Neural crest cell (in vitro differentiated cells): ENCODE results near the gene CHRM5. TPM values are rescaled to one million over a fixed set of nuclear protein-coding genes. Genes with fewer than 3 reads are reported as not detected.
"Not testable (repeated sequence)": the region's sequence is repeated elsewhere in the genome, so short reads cannot be mapped to it uniquely, and the experiment has no call there.

Experiments
- DNase-seq: peaks from one replicate; pipeline ENCODE4 v3.0.0; 2021; ENCODE audit warnings: low read depth, mixed read lengths, low spot score
- H3K27ac Mint-ChIP-seq: one replicate; pipeline ENCODE4 v1.8.0; 2021; ENCODE audit warnings: mild to moderate bottlenecking, mixed read lengths; ENCODE audit not compliant: unreplicated experiment
- H3K27me3 Mint-ChIP-seq: 2 replicates; pipeline ENCODE4 v1.8.0; 2021; ENCODE audit warnings: low read depth, mild to moderate bottlenecking, mixed read lengths
- H3K36me3 Mint-ChIP-seq: 2 replicates; pipeline ENCODE4 v1.8.0; 2021; ENCODE audit warnings: low read depth, mild to moderate bottlenecking, mixed read lengths
- H3K4me1 Mint-ChIP-seq: 2 replicates; pipeline ENCODE4 v1.8.0; 2021; ENCODE audit warnings: mixed read lengths
- H3K4me3 Mint-ChIP-seq: one replicate; pipeline ENCODE4 v1.8.0; 2021; ENCODE audit warnings: mild to moderate bottlenecking, mixed read lengths
- H3K9me3 Mint-ChIP-seq: 2 replicates; pipeline ENCODE4 v1.8.0; 2021; ENCODE audit warnings: mixed read lengths
- total RNA-seq: library from RNA; stranded (reverse); gene quantifications from 2 replicates; pipeline ENCODE4 v1.2.1, GENCODE V29; 2021
- TF ChIP-seq, protein P1 (sequence below): fragments of 200-600 bp; sonication (generic); conservative IDR thresholded peaks from 2 replicates; pipeline ENCODE4 v1.5.0; 2021; ENCODE audit warnings: antibody characterized with exemption, mild to moderate bottlenecking

Gene CHRM5
- total RNA-seq, 1 donor from 2014 or later, result not detected

GRCh38 chr15:33987444-33987843, 19.1 kb downstream of the CHRM5 start:
- DNase-seq, result no peak
- Mint-ChIP-seq H3K9me3 (no peaks in the 10 kb centered on the region), H3K36me3 (peaks cover 3% of the 10 kb centered on the region), H3K4me3 (no peak overlapping the region), H3K27me3 (no peaks in the 10 kb centered on the region), H3K4me1 (peaks cover 38% of the 10 kb centered on the region), H3K27ac (no peak overlapping the region)
- TF ChIP-seq, protein P1, sequence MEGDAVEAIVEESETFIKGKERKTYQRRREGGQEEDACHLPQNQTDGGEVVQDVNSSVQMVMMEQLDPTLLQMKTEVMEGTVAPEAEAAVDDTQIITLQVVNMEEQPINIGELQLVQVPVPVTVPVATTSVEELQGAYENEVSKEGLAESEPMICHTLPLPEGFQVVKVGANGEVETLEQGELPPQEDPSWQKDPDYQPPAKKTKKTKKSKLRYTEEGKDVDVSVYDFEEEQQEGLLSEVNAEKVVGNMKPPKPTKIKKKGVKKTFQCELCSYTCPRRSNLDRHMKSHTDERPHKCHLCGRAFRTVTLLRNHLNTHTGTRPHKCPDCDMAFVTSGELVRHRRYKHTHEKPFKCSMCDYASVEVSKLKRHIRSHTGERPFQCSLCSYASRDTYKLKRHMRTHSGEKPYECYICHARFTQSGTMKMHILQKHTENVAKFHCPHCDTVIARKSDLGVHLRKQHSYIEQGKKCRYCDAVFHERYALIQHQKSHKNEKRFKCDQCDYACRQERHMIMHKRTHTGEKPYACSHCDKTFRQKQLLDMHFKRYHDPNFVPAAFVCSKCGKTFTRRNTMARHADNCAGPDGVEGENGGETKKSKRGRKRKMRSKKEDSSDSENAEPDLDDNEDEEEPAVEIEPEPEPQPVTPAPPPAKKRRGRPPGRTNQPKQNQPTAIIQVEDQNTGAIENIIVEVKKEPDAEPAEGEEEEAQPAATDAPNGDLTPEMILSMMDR, result no peak

DNA sequence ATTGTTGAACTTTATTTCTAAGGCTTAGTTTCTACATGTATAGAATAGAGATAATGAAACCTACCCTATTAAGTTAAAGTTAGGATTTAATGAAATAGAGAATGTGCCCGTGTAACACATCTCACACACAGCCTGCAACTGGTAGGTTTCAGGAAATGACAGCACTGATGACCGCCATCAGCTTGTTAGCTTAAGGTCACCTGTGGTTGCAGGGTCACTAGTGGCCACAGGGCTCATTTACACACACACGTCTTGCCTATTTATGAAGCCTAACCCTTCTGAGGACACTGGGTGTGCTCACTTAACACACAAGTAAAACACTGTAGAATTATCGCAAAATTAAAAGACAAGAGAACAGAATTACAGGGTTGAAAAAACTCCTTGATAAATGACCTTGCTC, 20.1 kb downstream of the CHRM5 start:
- no peak for DNase-seq
- peaks cover 3% of the 10 kb centered on the region for H3K36me3 Mint-ChIP-seq
- no peak overlapping the region for H3K27ac Mint-ChIP-seq
- no peaks in the 10 kb centered on the region for H3K9me3 Mint-ChIP-seq
- H3K4me3 Mint-ChIP-seq, result no peak overlapping the region
- peaks cover 31% of the 10 kb centered on the region for H3K4me1 Mint-ChIP-seq
- no peaks in the 10 kb centered on the region for H3K27me3 Mint-ChIP-seq
- TF ChIP-seq, protein P1, result no peak

GRCh38 chr15:33994005-33994615, 25.8 kb downstream of the CHRM5 start:
- DNase-seq, result peak; percentile 18
- no peak overlapping the region for H3K27ac Mint-ChIP-seq
- peaks cover 3% of the 10 kb centered on the region for H3K36me3 Mint-ChIP-seq
- H3K4me3 Mint-ChIP-seq, result no peak overlapping the region
- TF ChIP-seq, protein P1, result peak; percentile 64
- H3K9me3 Mint-ChIP-seq, result no peaks in the 10 kb centered on the region
- no peaks in the 10 kb centered on the region for H3K4me1 Mint-ChIP-seq
- H3K27me3 Mint-ChIP-seq, result no peaks in the 10 kb centered on the region

- H3K36me3 Mint-ChIP-seq, H3K4me3 Mint-ChIP-seq, H3K9me3 Mint-ChIP-seq, H3K27me3 Mint-ChIP-seq, H3K27ac Mint-ChIP-seq, H3K4me1 Mint-ChIP-seq, DNase-seq: not testable (repeated sequence)
Measured at GRCh38 chr15:33995666-33996065, 27.4 kb downstream of the CHRM5 start.

- TF ChIP-seq, protein P1, result no peak
- H3K9me3 Mint-ChIP-seq, result no peaks in the 10 kb centered on the region
- H3K4me1 Mint-ChIP-seq, result no peaks in the 10 kb centered on the region
- no peak overlapping the region for H3K27ac Mint-ChIP-seq
- H3K4me3 Mint-ChIP-seq, result no peak overlapping the region
- H3K27me3 Mint-ChIP-seq, result no peaks in the 10 kb centered on the region
- no peak for DNase-seq
- no peaks in the 10 kb centered on the region for H3K36me3 Mint-ChIP-seq
Measured at GRCh38 chr15:34001536-34001935, 33.2 kb downstream of the CHRM5 start.

GRCh38 chr15:34006381-34006780, 38.1 kb downstream of the CHRM5 start:
- H3K4me1 Mint-ChIP-seq, result no peaks in the 10 kb centered on the region
- H3K27me3 Mint-ChIP-seq, result no peaks in the 10 kb centered on the region
- H3K36me3 Mint-ChIP-seq, result no peaks in the 10 kb centered on the region
- no peak overlapping the region for H3K27ac Mint-ChIP-seq
- no peak for DNase-seq
- no peaks in the 10 kb centered on the region for H3K9me3 Mint-ChIP-seq
- TF ChIP-seq, protein P1, result no peak
- H3K4me3 Mint-ChIP-seq, result no peak overlapping the region
